Measurements from ENCODE around the gene ABCC2.
"Not testable (repeated sequence)": the region's sequence is repeated elsewhere in the genome, so short reads cannot be mapped to it uniquely, and the experiment has no call there.

Gene ABCC2

DNA sequence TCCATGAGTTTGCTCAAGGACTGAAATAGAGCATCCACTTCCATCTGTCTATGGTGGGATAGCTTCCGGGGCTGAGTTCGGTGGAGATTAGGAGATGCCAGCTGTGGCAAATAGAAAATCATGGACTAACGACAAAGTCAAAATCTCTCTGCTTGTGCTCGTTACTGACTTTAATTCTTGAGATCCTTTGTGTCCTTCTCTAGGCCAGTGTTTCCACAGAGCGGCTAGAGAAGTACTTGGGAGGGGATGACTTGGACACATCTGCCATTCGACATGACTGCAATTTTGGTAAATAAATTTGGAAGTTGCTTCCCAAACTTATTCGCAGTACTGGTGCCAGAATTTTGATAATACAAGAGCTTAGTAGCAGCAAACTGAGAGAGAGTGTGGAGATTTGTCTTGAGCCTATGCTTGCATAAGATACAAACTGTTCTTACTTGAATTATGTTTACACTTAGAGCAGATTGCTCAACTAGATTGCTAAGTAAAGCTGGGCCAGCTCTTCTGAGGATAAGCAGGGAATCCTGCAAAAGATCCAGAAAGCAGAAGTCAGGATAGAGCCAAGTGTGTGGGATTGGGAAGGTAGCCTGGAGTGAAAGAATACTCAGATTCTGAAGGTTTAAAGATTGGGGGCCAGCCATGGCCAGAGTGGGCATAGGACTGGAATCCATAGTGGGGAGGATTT lies 27.6 kb downstream of the ABCC2 start:
- DNase-seq: no peak

DNA sequence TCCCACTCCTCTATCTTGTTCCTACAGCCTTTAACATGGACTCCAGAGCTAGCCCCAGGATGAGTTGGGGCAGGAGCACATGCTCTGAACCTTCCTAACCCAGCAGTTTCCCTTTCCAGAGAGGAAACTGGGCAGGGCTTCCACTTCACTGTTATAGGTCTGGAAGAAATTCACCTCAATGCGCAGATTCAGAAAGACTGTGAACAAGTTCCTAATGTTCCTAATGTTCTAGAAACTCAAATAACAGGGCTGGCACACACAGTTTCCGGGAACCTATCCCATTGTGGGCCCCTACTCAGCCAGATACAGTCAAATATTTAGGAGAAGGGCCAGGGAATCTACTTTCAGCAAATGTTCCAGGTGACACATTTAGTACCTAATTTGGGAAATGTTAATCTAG lies 29.7 kb downstream of the ABCC2 start:
- DNase-seq: no peak

DNA sequence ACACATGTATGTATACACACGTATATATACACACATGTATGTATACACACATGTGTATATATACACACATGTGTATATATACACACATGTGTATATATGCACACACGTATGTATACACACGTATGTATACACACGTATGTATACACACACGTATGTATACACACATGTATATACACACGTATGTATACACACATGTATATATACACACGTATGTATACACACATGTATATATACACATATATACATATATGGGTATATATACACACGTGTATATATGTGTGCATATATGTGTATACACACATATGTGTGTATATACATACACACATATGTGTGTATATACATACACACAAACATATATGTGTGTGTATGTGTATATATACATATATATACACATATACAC lies 31.7 kb downstream of the ABCC2 start:
- DNase-seq: no peak

DNA sequence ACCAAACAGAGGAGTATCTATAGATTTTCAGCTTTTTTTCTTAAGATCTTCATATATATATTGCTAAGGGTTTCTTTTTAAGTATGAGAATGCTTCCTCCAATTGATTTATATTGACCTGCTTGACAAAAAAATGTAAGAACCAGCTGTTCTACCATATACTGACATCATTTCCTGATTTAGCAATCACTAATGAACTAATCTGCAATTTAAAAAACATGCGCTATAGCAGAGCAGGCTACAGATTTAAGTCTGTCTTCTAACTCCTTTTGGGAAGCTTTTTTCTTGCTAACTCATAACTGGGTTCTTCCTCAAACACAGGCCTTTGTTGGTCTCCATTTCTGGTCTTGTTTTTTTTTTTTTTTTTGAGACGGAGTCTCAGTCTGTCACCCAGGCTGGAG lies 33.2 kb downstream of the ABCC2 start:
- DNase-seq: no peak

DNA sequence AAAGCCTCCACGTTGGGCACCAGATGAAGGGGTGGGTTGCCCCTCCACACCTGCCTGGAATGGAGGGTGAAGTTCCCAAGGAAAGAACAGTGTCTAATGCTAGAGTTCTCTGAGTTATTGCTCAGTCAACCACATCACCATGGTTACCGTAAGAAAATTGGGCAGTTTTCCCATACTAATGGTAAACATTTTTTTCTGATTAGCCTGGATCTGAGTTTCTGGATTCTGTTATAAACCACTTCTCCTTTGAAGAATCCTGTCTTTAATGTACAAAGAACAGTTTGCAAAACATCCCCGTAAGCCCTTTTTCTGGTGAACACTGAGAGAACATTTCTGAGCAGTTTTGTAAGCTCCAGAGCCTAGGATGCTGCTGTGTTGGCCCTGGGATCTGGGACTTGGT lies 45.5 kb downstream of the ABCC2 start:
- no peak for DNase-seq

DNA sequence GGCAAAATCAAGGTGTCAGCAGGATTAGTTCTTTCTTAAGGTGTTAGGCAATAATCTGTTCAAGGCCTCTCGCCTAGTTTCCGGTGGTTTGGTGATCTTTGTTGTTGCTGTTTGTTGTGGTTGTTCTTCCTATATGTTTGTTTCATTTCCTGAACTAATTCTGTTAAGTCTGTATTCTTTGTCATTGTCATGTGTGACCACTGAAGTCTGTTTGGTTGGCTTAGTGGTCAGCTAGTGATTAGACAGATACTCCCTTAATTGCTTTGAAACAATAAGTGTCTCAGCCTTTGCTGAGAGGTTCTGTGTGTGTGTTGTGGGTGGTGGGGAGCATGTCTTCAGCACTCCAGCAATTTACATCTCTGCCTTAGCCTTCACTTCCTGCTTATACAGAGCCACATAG lies 46.0 kb downstream of the ABCC2 start:
- DNase-seq: no peak

DNA sequence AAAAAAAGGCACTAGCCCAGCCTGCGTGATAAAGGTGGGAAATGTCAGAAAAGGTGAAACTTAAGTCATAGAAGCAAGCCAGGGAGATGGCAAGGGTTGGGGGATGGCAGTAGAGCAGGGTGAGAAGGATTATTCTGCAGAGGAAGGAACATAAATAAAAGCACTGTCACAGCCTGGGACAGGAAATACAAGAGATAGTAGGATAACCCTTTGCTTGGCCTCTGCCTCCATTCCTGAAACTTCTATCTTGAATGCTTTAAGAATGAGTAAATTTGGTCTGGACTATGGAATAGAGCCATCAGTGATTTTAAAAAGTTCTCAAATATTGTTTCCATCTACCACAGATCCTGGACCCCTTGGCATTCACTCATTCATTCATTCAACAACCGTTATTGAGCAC lies 50.0 kb downstream of the ABCC2 start:
- DNase-seq: no peak

DNA sequence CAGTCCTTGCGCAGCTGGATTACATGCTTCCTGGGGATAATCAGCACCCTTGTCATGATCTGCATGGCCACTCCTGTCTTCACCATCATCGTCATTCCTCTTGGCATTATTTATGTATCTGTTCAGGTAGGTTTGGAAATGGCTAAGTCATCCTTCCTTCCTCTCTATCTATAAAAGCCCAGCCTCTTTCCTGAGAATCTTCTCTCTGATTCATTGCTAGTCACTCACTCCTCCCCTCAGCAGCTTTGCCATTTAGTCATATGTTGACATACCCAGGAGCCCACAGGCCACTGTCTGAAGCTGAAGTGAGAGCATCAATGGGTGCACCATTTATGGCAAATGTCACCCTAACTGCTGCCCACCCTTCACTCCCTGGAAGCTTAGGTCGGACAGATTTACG lies 52.0 kb downstream of the ABCC2 start:
- DNase-seq: no peak

DNA sequence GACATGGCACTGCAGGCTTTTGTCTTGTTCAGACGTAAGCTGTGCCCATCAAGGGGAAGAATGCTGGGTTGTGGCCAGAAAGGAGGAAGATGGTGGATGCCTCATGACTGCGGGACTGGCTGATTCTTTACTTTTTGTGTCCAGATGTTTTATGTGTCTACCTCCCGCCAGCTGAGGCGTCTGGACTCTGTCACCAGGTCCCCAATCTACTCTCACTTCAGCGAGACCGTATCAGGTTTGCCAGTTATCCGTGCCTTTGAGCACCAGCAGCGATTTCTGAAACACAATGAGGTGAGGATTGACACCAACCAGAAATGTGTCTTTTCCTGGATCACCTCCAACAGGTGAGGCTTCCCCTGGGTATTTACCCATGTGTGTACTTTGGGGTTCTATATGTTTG lies 53.5 kb downstream of the ABCC2 start:
- no peak for DNase-seq

DNA sequence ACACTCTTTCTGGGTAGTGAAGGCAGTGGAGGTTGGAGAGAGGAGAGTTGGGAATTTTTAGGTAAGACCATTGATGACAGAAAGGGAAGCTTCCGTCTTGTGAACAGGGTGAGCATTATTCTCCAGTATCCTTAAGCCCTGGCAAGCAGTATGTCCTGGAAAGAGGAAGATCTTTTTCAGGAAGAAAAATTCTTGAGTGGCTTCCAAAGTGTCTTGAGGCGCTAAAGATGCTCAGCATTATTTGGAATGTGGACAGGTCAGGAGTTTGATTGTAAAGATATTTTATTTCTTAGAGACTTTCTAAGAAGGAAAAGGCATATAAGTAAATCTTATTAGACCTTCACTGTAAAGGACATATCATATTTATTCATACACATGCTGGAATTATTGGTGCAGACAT lies 54.3 kb downstream of the ABCC2 start:
- no peak for DNase-seq

DNA sequence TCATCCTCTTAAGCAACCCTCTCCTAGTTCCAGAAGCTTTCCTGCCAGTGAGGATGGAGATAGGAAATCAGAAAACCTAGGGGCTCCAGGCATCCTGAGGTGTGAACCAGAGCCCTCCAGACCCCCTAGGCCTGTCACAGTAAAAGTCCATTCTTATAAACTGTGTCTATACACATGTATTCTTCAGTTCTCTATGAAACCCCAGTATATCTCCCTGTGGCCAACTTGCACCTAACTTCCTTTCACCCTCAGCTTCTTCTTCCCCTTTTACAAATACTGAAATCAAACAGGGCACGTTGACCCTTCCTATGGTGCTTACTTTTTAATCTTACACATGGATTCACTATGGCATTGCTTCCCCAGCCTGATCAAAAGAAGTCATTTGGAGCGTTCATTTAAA lies 58.4 kb downstream of the ABCC2 start:
- DNase-seq: not testable (repeated sequence)

DNA sequence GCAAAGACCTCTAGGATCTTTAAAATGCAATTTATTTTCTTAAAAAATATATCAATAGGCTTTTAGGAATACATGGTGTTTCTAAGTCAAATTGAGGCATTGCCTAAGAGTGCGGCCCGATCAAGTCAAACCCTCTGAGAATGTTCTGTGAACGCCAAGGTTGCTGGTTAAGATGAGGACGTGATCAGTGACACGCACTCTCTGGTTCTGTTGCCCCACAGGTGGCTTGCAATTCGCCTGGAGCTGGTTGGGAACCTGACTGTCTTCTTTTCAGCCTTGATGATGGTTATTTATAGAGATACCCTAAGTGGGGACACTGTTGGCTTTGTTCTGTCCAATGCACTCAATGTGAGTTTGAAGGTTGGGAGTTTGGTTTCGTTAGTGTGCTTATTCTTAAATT lies 59.3 kb downstream of the ABCC2 start:
- DNase-seq: no peak

DNA sequence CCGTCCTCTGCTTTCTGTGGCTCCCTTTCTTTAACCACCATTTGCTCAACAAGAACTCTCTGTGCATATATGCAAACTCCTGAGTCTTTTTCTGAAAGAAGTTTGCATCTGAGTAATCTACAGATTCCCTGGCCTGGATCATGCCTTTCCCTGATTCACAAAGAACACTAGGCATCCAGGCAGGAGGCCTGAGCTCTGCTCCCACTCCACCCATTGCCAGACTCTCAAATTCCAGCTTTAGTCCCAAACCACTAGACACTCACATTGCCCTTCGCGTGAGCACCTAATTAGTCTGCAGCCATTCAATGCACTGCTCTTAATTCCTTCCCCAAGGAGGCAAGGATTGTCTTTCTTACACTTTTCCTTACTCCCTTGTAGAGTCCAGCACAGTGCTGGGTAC lies 60.9 kb downstream of the ABCC2 start:
- DNase-seq: no peak

DNA sequence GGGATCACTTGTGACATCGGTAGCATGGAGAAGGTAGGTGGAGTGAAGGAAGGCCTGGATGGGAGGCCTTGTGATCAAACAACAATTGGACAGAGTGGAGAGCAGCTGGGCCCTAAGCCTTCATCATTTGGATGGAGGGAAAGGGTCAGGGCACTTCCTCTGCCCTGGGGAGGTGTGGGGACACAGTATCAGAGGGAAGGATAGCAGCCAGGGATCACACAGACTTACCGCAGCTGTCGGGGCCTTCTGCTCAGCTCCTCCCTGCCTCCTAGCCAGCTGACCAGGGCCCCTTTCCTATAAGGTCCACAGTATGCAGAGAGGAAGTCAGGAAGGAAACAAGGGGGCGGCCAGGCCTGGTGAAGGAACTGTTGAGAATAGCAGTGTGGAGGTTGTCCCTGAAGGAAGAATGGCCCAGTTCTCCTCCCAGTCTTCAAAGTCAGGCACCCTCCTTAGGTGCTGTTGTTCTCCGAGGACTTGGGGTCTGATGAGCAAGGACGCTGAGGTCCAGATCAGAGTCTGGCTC lies 62.1 kb downstream of the ABCC2 start:
- no peak for DNase-seq

DNA sequence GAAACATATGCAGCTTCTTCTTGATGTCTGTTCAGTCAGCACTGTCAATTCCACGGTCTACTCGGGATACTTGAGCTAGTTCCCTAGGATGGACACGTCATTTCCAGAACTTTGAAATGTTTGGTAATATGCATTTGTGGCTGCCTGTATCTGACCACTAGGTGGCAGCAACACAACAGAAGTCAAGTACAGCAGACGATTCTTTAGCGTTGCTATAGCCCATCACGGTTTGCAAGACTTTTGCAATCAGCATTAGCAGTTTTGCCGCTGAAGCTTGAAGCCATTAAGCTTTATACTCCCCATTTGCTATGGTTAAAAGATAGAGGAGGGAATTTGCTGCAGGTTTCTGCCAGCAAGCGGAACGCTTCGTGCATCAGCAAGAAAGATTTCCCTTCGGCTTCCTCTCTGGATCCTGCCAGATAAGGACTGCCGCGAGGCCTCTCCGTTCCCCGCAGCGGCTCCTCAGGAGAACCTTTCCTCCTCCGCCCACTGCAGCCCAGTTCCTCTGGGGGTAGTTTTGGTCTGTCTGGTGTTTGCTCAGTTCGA lies 63.5 kb downstream of the ABCC2 start:
- peak; percentile 17 to 72 for DNase-seq

DNA sequence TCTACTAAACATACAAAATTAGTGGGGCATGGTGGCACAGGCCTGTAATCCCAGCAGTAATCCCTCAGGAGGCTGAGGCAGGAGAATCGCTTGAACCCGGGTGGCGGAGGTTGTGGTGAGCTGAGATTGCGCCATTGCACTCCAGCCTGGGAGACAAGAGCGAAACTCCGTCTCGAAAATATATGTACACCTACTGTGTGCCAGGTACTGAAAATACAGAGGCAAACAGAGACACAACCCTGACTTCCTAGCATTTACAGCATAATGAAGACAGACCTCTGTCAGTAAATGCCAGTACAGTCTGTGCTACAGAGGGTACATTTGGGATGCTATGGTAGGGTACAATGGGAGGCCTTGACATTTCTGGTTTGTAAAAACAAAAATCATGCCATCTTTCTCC lies 66.6 kb downstream of the ABCC2 start:
- no peak for DNase-seq

DNA sequence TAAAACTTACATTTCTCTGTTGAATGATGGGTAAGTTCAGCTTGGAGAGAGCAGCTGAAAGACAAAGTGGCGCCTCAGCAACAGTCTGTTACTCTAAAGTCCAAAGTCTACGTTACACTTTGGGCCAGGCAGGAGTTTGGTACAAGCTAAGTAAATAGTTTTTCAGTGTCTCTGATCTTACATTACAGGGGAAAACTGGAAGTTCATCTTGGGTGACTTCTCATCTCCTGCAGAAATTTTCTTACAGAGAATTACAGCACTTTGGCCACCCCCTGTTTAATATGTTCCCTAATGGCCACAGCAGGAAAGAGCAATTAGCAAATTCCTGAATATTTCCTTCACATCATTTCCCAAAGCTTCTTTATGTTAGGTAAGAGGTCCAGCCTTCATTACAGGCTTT lies 67.1 kb downstream of the ABCC2 start:
- DNase-seq: no peak

DNA sequence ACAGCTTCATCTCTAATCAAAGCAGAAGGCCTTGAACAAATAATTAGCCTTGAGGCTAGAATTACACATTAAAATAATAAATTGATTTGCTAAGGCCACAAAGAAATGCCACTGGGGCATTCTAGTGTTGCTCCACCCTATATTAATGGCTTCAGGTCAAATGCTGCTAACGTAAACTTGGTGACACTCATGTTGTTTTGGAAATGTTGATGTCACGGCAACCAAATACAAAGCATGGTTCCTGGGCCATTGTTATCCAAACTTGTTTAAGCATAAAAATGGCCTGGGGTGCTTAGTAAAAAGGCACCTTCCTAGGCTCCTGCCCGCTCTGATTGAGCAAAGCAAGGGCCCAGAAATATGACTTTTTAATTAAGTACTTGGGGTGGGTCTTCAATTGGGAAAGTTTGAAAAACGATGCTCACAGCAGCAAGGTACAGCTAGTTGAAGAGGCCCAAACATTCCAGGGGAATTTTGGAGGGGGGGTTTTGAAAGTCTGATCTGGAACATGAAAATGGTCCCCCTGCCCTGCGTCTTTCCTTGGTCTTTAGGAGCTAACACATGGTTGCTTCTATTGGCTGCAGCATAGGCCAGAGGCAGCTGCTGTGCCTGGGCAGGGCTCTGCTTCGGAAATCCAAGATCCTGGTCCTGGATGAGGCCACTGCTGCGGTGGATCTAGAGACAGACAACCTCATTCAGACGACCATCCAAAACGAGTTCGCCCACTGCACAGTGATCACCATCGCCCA lies 67.8 kb downstream of the ABCC2 start:
- no peak for DNase-seq

DNA sequence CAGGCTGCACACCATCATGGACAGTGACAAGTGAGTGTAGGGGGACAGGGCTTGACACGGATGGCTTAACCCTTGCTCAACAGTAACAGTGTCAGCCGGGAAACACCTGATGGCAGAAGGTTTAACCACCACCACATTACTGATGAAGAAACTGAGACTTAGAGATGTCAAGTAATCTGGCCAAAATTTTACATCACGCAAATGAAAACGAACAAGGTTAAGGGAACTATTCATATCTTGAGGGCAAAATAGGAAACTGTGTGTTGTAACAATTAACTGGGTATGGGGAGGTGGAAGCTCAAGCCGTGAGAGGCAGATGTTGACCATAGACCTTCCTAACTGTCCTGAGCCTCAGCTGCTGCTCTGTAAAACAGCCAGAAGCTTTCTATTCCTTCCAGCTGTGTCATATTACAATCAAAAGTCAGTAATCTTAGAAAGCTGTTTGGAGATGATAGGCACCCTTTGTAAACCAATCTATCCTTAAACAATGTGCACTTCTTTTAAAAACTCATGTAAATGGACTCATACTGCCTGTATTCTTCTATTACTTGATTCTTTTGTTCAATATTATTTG lies 68.4 kb downstream of the ABCC2 start:
- no peak for DNase-seq

DNA sequence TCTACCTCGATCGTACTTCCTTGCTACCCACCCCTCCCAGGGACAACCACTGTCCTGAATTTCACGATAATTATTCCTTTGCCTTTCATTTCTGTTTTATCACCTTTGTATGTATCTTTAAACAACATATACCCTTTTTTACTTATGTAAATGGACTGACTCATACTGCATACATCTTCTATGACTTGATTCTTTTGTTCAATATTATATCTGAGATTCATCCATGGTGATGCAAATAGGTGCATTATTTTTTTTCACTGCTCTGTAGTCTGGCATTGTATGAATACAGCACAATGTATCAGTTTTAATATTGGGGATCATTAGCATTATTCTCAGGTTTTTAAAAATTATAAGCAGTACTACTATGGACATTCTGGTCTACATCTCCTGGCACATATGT lies 69.4 kb downstream of the ABCC2 start:
- DNase-seq: no peak

DNA sequence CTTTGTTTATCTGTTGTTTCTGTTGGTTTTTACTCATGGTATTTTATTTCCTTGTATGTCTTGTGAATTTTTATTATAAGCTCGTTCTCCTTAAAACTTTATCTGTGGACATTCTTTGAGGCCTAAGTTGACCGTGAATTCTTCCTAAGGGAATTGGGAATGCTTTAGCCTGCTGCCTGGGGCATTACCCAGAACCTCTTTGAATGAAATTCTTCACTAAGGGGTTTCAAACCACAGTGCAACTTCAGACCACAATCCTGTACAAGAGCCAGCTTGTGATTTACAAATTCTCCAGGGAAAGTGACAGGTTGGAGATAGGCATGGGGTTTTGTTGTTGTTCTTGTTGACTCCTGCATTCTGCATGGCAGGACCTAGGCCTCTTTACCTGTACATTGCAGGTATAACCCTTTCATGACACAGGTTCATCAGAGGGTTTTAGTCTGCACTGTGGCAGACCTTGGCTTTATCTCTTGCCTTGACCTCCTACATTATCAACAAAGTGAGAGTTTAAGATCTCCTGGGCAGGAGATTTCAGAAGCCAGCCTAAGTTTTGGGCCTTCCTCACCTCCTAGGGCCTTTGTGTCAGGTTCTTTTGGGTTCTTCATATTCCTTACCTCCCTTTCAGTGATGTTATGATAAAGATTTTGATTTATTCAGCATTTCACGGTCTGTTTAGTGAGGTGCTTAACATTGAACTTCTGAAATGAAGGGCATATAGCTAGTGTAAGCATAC lies 70.2 kb downstream of the ABCC2 start:
- DNase-seq: no peak

DNA sequence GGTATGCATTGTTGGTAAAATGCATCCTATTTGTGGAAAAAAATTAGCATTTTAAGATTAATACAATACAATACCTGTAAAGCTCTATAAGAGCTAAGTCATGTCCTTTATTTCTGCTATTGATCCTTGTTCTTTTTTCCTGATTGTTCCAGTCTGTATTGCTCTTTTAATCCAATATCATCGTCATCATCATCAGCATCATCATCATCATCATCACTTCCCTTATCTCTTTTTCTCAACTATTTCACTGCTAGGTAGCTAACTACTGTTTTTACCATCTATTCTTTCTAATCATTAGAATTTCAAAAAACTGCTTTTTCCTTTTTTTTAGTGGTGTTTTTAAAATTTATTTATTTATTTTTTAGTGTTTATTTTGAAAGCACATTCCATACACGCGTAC lies 71.2 kb downstream of the ABCC2 start:
- no peak for DNase-seq

DNA sequence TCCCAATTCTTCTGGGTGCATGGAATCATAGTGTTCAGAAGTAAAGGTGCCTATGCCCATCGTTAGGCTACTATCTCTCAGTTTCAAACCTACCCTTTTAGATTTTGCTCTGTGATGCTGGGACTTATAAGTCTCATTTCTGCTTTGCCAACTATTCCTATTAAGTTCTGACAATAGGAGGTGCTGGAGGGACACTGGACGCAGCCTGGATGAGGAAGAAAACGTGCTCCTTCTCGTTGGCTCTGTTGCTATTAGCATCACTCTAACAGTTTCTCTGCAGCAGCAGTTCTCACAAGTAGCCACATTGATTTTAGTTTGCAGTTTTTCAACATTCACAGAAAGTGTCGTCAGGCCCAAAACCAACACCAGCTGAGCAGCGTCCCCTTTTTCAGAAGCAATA lies 72.4 kb downstream of the ABCC2 start:
- peak in 1 of 2 donors; percentile 17 for DNase-seq

All from bone marrow (tissue), 2 donors.